Spleen (tissue), 11 donors: ENCODE measurements around the gene AMOTL2. TPM values are rescaled to one million over a fixed set of nuclear protein-coding genes. Genes with fewer than 3 reads are reported as not detected.

Experiments used
- DNase-seq: peaks from one replicate; pipeline ENCODE4 v3.0.0-alpha.2; 2020
- H3K27ac ChIP-seq, 8 donors: fragments of 200-600 bp; sonication (generic) in 7 of 8; 1 replicate in 4 of 8; 2 replicates in 4 of 8; pipeline versions ENCODE4 v1.5.0 to v1.8.0; 2016 to 2021; ENCODE audit warnings: inconsistent platforms in 4 of 8, mild to moderate bottlenecking in 4 of 8, moderate library complexity in 1 of 8
- H3K27me3 ChIP-seq, 7 donors: fragments of 200-600 bp; sonication (generic) in 6 of 7; replicated peaks in 1 of 7; 1 replicate in 4 of 7; 2 replicates in 3 of 7; pipeline versions ENCODE4 v1.5.0 to v1.8.0; 2016 to 2021; ENCODE audit warnings: inconsistent platforms in 3 of 7, mild to moderate bottlenecking in 1 of 7
- H3K36me3 ChIP-seq, 6 donors: fragments of 200-600 bp; sonication (generic) in 5 of 6; 1 replicate in 4 of 6; 2 replicates in 2 of 6; pipeline versions ENCODE4 v1.5.0 to v1.8.0; 2016 to 2021; ENCODE audit warnings: inconsistent platforms in 2 of 6
- H3K4me1 ChIP-seq, 6 donors: fragments of 200-600 bp; sonication (generic) in 5 of 6; 1 replicate in 3 of 6; 2 replicates in 3 of 6; pipeline versions ENCODE4 v1.5.0 to v1.8.0; 2016 to 2021; ENCODE audit warnings: inconsistent platforms in 3 of 6
- H3K4me3 ChIP-seq, 8 donors: fragments of 200-600 bp; sonication (generic) in 7 of 8; 1 replicate in 4 of 8; 2 replicates in 4 of 8; pipeline versions ENCODE4 v1.5.0 to v1.8.0; 2016 to 2021; ENCODE audit warnings: inconsistent platforms in 4 of 8, mild to moderate bottlenecking in 4 of 8, moderate library complexity in 2 of 8
- H3K9me3 ChIP-seq, 8 donors: fragments of 200-600 bp; sonication (generic) in 7 of 8; 1 replicate in 4 of 8; 2 replicates in 4 of 8; pipeline versions ENCODE4 v1.5.0 to v1.8.0; 2016 to 2021; ENCODE audit warnings: inconsistent platforms in 4 of 8
- POLR2A ChIP-seq, 3 donors: fragments of 450-650 bp; IDR thresholded peaks; one replicate each; pipeline ENCODE4 v1.5.1; 2017; ENCODE audit warnings: antibody characterized with exemption in 3 of 3, mild to moderate bottlenecking in 1 of 3
- POLR2AphosphoS5 ChIP-seq, 3 donors: sonication (generic); formaldehyde crosslinking; IDR thresholded peaks; one replicate each; pipeline ENCODE4 v1.5.1; 2017; ENCODE audit warnings: antibody characterized with exemption in 3 of 3
- WGBS, 5 donors: extraction: QIAGEN DNeasy Blood & Tissue Kit in 3 of 5; methylation state at CpG; one replicate each; pipeline versions ENCODE4 v1.1.5 to v1.1.7; 2013 to 2018; 5-methylcytosine and 5-hydroxymethylcytosine counted together
- intact Hi-C: fragments of 100-400 bp; cut with DNase I; formaldehyde crosslinking; loops from one replicate; pipeline ENCODE4 v1.15.0; 2023; ENCODE audit warnings: low total_unique reads
- polyA plus RNA-seq, 3 donors: library from polyadenylated mRNA; stranded (reverse); fragments of 200-250 nt; gene quantifications; one replicate each; pipeline ENCODE4 v1.2.1, GENCODE V29; 2013
- total RNA-seq, 7 donors: library from RNA; depleted of rRNA in 3 of 7; stranded (reverse); fragments of >200 nt in 3 of 7; fragmentation: NEBNext Ultra II Directional in 4 of 7; extraction: Animal tissue kit (Norgen Biotek cat#: 25700) in 4 of 7; gene quantifications; one replicate each; pipeline versions ENCODE4 v1.1.0 to v1.2.1, GENCODE V29; 2016 to 2021
- TF ChIP-seq, protein P1 (sequence below), 11 experiments: fragments of 200-600 bp in 7 of 11; fragments of 450-650 bp in 4 of 11; sonication (generic) in 4 of 11; IDR thresholded peaks in 8 of 11; conservative IDR thresholded peaks in 3 of 11; 1 replicate in 7 of 11; 2 replicates in 4 of 11; pipeline versions ENCODE4 v1.4.0 to v1.8.0; 2016 to 2021; ENCODE audit warnings: antibody characterized with exemption in 11 of 11, inconsistent platforms in 4 of 11, mild to moderate bottlenecking in 1 of 11
- donor health status: healthy with polysubstance abuse.
- donor health status: DM: no; HTN: no; CAD: no; lungs with moderate emphysema.
- donor health status: DM: no; HTN: no; CAD: no.
- donor health status: Bipolar disorder and iron deficiency.
- donor health status: healthy.
- donor health status: DM: no; HTN: no; CAD: no.
- donor health status: DM: yes; HTN: yes; CAD: no.

AMOTL2 gene
- total and polyA plus RNA-seq, 10 donors: 3.8 to 83.4 (median 40.4) TPM

- peak; percentile 70 for DNase-seq
- intact Hi-C loops: no loop called here
- H3K27me3 ChIP-seq: peaks cover 0 to 45% (median 18%) of the 10 kb centered on the region in 7 donors
- H3K4me3 ChIP-seq: peak overlapping the region in 4 of 8 donors; percentile 18 to 74 (median 56)
- H3K4me1 ChIP-seq: peaks cover 19 to 93% (median 67%) of the 10 kb centered on the region in 6 donors
- peak in 2 of 3 donors; percentile 15 to 65 for TF ChIP-seq POLR2AphosphoS5 (IDR thresholded peaks at IDR 0.05)
- TF ChIP-seq, protein P1, sequence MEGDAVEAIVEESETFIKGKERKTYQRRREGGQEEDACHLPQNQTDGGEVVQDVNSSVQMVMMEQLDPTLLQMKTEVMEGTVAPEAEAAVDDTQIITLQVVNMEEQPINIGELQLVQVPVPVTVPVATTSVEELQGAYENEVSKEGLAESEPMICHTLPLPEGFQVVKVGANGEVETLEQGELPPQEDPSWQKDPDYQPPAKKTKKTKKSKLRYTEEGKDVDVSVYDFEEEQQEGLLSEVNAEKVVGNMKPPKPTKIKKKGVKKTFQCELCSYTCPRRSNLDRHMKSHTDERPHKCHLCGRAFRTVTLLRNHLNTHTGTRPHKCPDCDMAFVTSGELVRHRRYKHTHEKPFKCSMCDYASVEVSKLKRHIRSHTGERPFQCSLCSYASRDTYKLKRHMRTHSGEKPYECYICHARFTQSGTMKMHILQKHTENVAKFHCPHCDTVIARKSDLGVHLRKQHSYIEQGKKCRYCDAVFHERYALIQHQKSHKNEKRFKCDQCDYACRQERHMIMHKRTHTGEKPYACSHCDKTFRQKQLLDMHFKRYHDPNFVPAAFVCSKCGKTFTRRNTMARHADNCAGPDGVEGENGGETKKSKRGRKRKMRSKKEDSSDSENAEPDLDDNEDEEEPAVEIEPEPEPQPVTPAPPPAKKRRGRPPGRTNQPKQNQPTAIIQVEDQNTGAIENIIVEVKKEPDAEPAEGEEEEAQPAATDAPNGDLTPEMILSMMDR (IDR thresholded peaks at IDR 0.05 in 8 of 11, conservative IDR thresholded peaks at IDR 0.05 in 3 of 11): no peak
- H3K36me3 ChIP-seq: peaks cover 0 to 59% (median 23%) of the 10 kb centered on the region in 6 donors
- no peaks in the 10 kb centered on the region for H3K9me3 ChIP-seq
- peak overlapping the region in 7 of 8 donors; percentile 64 to 96 (median 92) for H3K27ac ChIP-seq
- 71 to 81% (median 77%) methylated on average over 21 to 34 of the region's 34 CpGs for WGBS, 5 donors
Measured at GRCh38 chr3:134370611-134371531, 3.4 kb downstream of the AMOTL2 start.

GRCh38 chr3:134369861-134370596 lies 4.2 kb downstream of the AMOTL2 start:
- 59 to 71% (median 66%) methylated on average over 2 of the region's 2 CpGs for WGBS, 5 donors
- Histone ChIP-seq H3K27ac (peak overlapping the region in 7 of 8 donors; percentile 64 to 96 (median 92)), H3K4me1 (peaks cover 27 to 93% (median 70%) of the 10 kb centered on the region in 6 donors), H3K36me3 (peaks cover 0 to 67% (median 25%) of the 10 kb centered on the region in 6 donors), H3K9me3 (no peaks in the 10 kb centered on the region), H3K4me3 (peak overlapping the region in 2 of 8 donors; percentile 11 to 62), H3K27me3 (peaks cover 0 to 36% (median 12%) of the 10 kb centered on the region in 7 donors)
- intact Hi-C loops: no loop called here
- TF ChIP-seq POLR2AphosphoS5 (IDR thresholded peaks at IDR 0.05) (no peak), POLR2A (IDR thresholded peaks at IDR 0.05) (no peak)
- TF ChIP-seq, protein P1 (IDR thresholded peaks at IDR 0.05 in 8 of 11, conservative IDR thresholded peaks at IDR 0.05 in 3 of 11): no peak
- DNase-seq: peak; percentile 41

GRCh38 chr3:134369231-134369741 lies 5.0 kb downstream of the AMOTL2 start:
- peak; percentile 15 for DNase-seq
- intact Hi-C loops: no loop called here
- Histone ChIP-seq H3K27me3 (peaks cover 0 to 36% (median 10%) of the 10 kb centered on the region in 7 donors), H3K4me1 (peaks cover 32 to 93% (median 71%) of the 10 kb centered on the region in 6 donors), H3K36me3 (peaks cover 0 to 74% (median 25%) of the 10 kb centered on the region in 6 donors), H3K27ac (peak overlapping the region; percentile 19 to 96 (median 90)), H3K4me3 (peak overlapping the region in 1 of 8 donors; percentile 11), H3K9me3 (no peaks in the 10 kb centered on the region)
- TF ChIP-seq POLR2A (IDR thresholded peaks at IDR 0.05) (no peak), POLR2AphosphoS5 (IDR thresholded peaks at IDR 0.05) (no peak)
- TF ChIP-seq, protein P1 (IDR thresholded peaks at IDR 0.05 in 8 of 11, conservative IDR thresholded peaks at IDR 0.05 in 3 of 11): no peak
- WGBS, 5 donors: 47 to 60% (median 57%) methylated on average over 10 of the region's 10 CpGs
